Measurements from ENCODE around the gene HYI. TPM values are rescaled to one million over a fixed set of nuclear protein-coding genes. Genes with fewer than 3 reads are reported as not detected.
A peak's percentile ranks its signal among the peaks of the same experiment; 100 is the strongest.

The HYI gene
- total RNA-seq, 1 donor from 2014 or later: 56.4 TPM

GRCh38 chr1:43448955-43449707 lies 4.6 kb downstream of the HYI start:
- Histone ChIP-seq H3K4me3 (no peak overlapping the region), H3K9me3 (no peaks in the 10 kb centered on the region), H3K4me1 (peaks cover 0 to 1% of the 10 kb centered on the region in 2 donors), H3K36me3 (peaks cover 62 to 77% of the 10 kb centered on the region in 2 donors), H3K27ac (no peak overlapping the region), H3K27me3 (no peaks in the 10 kb centered on the region)
- intact Hi-C loops (cut with DNase I): no loop called here
- DNase-seq (ENCODE audit: low spot score in 2 of 2): no peak
- no peak for TF ChIP-seq CTCF (IDR thresholded peaks at IDR 0.05)

GRCh38 chr1:43447891-43448708 lies 5.6 kb downstream of the HYI start:
- intact Hi-C loops (cut with DNase I): no loop called here
- TF ChIP-seq CTCF (IDR thresholded peaks at IDR 0.05): no peak
- DNase-seq (ENCODE audit: low spot score in 2 of 2): peak in 1 of 2 donors; percentile 52
- Histone ChIP-seq H3K4me3 (no peak overlapping the region), H3K9me3 (no peaks in the 10 kb centered on the region), H3K4me1 (no peaks in the 10 kb centered on the region), H3K27me3 (no peaks in the 10 kb centered on the region), H3K36me3 (peaks cover 70 to 87% of the 10 kb centered on the region in 2 donors), H3K27ac (no peak overlapping the region)

- H3K4me3 ChIP-seq: no peak overlapping the region
- no peaks in the 10 kb centered on the region for H3K9me3 ChIP-seq
- H3K4me1 ChIP-seq: no peaks in the 10 kb centered on the region
- no peaks in the 10 kb centered on the region for H3K27me3 ChIP-seq
- TF ChIP-seq CTCF (IDR thresholded peaks at IDR 0.05): no peak
- peaks cover 77 to 97% of the 10 kb centered on the region in 2 donors for H3K36me3 ChIP-seq
- intact Hi-C loops (cut with DNase I): no loop called here
- no peak overlapping the region for H3K27ac ChIP-seq
- DNase-seq (ENCODE audit: low spot score in 2 of 2): peak in 1 of 2 donors; percentile 59
Observed at GRCh38 chr1:43446881-43447835, 6.6 kb downstream of the HYI start.

GRCh38 chr1:43446388-43446740 lies 7.4 kb downstream of the HYI start:
- intact Hi-C loops (cut with DNase I): no loop called here
- Histone ChIP-seq H3K4me3 (no peak overlapping the region), H3K36me3 (peaks cover 85 to 98% of the 10 kb centered on the region in 2 donors), H3K9me3 (no peaks in the 10 kb centered on the region), H3K27ac (no peak overlapping the region), H3K27me3 (no peaks in the 10 kb centered on the region), H3K4me1 (no peaks in the 10 kb centered on the region)
- peak in 1 of 2 donors; percentile 39 for DNase-seq (ENCODE audit: low spot score in 2 of 2)
- no peak for TF ChIP-seq CTCF (IDR thresholded peaks at IDR 0.05)
